Activated CD8-positive, alpha-beta memory T cell treated with anti-CD3 and anti-CD28 coated beads, Interleukin-2, amount 50 U/mL, for 1 hour (primary cell): Measurements from ENCODE around the gene NR6A1.
"Not testable (repeated sequence)": the region's sequence is repeated elsewhere in the genome, so short reads cannot be mapped to it uniquely, and the experiment has no call there.

Experiments
- DNase-seq: peaks from one replicate; pipeline ENCODE4 v3.0.0-alpha.2; 2020; ENCODE audit errors: extremely low read depth

NR6A1 gene

DNA sequence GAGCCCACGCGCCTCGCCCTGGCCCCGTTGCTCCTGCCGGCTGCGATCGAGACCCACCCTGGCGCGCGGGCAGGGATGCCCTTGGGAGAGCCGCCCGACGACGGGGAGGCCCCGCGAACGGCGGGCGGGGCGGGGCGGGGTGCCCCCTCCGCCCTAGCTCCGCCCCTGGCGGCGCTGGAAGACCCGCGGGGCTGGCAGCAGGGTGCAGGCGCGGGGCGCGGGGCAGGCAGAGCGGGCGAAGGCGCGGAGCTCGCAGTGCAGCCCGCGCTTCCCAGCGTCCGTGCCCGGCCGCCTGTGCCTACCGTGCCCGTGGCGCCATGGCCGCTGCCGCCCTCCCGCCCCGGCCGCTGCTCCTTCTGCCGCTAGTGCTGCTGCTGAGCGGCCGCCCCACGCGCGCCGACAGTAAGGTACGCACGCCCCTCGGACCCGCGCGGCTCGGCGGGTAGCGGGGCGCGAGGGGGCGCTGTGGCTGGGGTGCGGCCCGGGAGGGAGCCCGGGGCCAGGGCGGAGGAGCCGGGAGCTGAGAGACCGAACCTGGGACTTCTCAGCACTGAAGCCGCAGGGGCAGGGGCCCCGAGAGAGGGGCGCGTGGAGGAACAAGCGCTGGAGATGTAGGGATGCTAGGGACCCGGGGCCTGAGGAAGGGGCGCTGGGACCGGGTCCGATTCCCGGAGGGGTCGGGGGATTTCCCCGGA lies 6.0 kb upstream of the NR6A1 start, which contains the start of gene OLFML2A:
Gene OLFML2A (plus strand): TSS at position 180 of the 695 bp plus-strand sequence. CDS start 138 bp downstream, at position 318.
- no peak for DNase-seq

DNA sequence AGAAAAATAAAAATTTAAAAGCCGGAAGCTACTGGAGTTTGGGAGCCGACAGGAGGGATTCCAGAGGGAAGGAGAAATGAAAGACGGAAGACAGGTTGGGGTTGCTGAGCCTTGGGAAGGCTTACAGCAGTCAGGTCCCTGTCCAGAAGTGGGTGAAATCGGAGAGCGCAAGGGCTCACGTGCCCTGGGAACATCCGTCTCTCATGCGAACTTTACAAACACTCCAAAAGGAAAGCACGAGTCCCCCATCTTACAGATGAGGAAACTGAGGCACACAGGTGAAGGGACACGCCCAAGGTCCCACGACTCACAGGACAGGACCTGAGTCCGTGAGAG lies 5.5 kb upstream of the NR6A1 start:
- no peak for DNase-seq

DNA sequence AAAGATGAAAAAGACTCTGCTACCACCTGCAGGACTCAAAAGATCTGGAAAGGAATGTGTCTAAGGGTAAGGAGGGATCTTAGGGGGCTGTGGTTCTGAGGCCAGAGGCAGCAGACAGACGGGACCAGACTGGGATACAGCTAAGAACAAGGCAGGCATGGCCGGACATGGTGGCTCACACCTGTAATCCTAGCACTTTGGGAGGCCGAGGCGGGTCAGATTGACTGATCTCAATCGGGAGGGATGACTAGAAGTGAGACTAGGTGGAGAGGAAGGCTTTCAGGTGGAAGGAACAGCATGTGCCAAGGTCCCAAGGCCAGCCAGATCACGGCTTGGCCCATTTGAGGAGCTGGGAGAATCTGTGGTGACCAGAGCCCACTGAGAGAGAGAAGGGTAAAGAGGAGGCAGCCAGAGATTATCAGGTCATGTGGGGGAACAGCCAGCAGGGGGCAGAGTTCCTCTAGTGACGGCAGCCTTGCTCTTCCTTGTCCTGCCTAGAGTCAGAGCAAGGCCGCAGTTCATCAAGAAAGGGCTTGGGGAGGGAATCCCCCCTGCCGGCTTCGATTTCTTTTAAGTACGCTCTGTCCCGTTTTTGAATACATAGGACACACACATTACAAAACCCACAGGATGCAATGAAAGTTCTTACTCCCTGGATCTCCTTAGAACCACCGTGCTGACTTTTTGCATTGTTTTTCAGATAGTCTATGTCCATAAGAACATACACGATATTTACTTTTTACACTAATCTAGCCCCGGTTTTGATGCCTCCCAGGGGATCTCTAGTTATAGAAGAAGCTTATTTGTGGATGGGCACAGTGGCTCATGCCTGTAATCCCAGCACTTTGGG lies 3.2 kb upstream of the NR6A1 start:
- peak; percentile 29 for DNase-seq

DNA sequence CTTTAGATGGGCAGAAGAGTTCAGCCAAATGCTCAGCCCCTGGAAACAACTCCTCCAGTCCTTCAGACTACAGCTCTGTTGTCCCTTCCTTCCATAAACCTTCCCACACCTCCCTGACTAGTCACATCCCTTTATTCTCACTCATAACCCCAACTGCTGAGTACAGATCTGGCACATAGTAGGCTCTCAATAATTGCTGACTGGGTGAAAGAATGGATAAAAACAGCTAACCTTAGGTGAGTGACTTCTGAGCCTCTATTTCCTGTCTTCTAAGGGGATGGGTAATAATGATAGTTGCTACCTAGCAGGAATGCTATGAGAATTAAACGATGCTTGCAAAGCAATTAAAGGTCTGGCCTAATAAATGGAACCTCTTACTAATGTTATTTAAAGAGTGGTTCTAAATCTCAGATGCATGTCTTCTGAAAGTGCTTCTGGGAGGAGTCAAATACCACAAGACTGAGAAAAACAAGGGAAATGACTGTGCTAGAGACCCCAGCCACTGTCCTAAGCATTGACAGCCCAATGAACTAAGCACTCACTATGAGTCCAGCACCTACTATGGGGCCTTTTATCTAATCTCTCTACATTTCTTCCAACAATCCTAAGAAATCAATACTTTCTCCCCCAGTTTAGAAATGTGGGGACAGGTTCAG lies 2.5 kb upstream of the NR6A1 start:
- no peak for DNase-seq

DNA sequence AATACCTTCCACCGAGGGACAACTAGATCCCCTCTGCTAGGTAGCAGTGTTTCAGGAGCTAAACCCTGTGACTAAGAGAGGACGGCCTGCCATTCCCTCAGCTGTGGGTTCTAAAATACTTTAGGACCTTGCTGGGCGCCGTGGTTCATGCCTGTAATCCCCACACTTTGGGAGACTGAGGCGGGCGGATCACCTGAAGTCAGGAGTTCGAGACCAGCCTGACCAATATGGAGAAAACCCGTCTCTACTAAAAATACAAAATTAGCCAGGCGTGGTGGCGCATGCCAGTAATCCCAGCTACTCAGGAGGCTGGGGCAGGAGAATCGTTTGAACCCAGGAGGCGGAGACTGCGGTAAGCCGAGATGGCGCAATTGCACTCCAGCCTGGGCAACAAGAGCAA lies 1.8 kb upstream of the NR6A1 start:
- not testable (repeated sequence) for DNase-seq

DNA sequence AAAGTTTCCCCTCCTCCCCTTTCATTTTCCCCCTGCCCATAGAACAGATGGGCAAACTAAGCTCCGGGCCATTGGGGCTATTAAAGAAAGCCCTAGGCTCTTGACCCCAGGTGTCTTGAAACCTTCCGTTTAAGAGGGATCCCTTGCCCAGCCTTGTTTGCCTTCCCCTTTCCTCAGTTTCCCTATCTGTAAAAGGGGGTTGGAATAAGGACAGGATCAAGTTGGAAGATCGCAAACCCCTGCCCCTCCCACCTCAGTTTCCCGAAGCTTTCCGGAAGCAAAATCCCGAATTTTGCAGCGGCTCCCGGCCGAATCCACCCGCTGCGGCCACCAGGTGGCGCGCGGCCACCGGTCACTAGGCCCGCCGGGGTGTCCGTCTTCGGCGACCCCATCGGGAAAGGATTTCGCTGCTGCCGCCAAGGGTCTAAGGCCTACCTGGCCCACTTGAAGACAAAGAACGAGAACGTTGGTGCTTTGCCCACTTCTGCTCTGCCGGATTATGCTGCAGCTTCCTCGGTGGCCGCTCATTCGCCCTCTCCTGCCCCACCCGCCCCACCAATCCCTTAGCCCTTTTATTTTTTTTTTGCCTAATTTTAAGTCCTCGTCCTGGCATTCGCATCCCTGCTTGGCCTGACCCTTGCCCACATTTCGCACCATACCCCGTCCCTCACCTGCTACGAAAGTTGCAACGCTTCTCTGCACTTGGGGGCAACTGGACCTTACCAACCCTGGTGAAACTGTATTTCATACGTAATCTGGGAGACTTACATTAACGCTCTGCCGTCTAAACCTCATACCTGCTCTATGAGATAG lies 962 bp upstream of the NR6A1 start:
- DNase-seq: no peak

DNA sequence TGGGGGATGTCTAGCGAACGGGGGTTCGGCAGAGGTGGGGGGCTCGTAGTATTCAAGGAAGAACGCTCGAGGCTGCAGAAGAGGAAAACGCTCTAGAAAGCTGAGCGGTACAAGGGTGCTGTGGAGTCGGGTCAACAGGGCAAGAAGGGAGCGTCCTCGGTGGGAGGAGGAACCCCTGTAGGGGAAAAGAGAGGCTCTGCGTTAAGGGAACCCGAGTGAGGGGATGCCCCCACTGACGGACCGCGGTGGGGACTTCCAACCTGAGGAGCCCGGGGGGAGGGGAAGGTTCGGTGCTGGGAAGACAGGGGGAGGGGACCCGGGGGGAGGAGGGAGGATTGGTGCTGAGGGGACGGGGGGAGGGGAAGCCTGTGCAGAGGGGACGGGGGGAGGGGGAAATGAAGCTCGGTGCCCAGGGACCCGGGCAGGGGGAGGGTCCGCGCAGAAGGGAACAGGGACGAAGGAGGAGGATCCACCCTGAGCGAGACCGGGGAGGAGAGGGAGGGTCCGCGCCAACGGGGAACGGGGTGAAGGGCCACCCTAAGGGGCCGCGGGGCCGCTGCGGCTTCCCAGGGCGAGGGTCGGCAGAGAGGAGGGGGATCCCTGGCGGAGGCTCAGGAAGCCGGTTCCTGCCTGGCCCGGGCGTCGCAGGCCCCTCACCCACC lies 621 bp downstream of the NR6A1 start:
- no peak for DNase-seq

DNA sequence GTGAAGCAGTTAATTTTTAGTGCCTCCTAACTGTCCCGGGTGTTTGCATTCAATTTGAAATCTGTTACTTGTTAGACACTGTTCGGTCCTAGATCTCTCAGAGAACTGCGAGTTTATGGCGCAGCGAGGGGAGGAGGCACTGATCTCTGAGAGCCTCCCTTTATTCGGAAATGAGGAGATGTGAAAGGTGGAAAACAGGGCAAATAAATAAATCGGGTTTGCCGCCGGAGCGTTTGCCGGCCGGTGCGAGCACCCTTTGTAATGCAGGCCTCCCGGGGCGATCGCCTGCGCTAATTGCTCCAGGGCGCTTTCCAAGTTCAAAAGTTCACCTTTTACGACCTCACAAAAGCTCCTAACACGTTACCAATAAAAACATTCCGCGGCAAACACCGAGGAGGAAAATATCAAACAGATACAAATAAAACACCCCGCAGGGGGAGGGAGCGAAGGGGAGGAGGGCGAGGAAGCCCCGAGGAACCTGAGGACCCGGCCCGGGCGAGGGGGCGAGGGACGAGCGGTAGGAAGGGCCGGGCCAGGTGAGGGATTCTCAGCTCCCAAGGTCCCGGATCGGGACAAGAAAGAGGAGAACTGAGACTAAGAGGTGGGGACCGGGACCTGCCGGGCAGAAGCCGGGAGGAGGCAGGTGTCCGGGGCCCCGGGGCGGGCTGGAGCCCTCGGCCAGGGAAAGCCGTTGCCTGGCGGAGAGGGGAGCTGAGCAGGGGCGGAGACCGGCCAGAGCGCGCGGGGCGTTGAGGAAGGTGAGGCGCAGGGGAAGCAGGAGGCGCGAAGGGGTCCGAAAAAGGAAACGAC lies 1.4 kb downstream of the NR6A1 start:
- DNase-seq: no peak

DNA sequence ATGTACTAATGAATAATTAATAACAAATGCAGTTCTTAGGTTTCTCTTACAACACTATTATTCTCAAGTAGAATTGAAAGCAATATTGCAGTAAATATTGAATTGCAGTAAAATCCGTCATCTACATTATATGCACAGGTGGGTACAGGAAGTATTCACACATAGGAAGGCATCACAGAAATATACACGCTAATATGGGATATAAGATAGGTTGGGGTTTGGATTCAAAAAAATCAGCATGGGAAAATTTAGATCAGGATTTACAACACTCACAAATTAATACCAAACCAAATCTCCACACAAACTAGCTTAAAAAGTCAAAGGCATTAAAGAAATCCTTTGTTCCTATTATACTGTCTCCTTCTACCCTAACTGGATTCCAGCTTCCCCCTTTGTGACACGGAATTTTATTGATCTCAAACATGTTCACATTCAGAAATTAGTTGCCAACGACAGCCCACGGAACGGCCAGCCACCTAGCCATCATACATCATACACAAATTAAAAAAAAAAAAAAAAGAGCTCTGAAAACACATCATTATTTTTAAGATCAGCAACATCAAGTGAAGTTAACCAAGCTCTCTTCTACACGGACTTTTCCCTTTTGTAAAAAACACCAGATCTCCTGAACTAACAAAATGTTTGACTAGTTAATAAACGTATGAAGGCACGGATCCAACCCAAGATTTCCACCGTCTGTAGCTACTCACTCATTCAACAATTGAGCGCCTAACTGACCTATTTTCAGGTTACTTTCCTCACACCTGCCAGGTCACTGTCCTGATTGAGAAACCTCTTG lies 2.2 kb downstream of the NR6A1 start:
- no peak for DNase-seq

DNA sequence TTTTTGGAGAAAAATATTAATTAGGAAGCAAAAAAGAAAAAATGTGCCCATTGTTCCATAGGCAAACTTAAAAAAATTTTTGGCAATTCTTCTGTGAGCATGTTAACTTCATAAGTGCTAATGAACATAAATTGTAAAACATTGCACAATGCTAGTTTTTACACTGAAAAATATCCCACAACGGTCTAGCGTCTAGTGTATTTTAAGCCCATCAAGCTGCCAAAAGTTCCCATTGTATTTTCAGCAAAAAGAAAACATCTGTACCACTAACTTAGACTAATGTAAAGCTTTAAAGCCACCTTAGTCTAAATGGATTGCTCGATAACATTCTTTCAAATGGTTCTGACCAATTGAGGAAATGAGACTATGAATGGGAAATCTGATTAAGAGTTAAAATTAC lies 2.8 kb downstream of the NR6A1 start:
- no peak for DNase-seq

DNA sequence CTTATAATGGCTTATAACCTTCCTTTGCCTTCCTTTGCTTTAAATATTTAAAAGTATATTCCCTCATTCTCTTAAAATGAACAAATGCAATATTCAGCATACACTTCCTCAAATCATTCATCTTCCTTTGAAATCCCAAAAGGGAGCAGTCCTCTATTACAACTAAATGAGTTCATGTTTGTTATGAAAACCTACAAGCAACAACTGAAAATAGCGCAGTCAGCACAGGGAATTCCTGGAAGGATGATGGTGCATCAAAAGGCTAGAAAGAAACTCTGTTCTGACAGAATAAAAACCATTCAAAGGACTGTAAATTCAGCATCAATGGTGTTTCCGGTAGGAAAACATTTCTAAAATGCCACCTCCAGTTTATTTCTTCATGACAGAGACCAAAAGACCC lies 3.3 kb downstream of the NR6A1 start:
- DNase-seq: no peak

DNA sequence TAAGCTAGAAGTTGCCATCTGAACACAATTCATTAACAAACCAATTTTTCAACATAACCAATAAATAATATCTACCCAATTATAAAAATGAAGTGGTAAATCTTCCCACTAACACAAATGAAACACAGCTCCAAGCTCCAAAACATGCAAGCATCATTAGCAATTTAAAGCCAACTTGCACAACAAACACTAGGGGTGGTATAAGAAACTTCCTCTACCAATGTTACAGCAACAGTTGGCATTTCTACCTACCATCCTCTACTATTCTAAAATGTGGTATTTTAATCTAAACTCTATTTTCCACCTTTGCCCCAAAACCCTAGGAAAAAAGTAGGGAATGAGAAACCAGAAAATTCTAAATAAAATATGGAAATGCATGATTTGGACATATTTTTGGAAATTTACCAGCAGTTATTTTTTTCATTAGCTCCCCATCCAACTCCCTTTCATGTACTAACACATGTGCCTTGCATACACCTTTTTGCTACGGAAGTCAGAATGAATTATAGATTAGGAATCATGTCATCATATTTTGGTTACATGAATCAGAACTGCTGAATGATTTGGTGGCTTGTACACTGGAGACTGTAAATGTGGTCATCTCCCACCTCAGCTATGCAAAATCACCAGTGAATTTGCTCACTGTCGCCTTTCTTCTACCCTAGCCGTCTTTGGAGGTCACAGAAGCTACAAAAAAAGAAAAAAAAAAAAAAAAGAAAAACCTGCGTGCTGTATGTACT lies 4.1 kb downstream of the NR6A1 start:
- DNase-seq: no peak

DNA sequence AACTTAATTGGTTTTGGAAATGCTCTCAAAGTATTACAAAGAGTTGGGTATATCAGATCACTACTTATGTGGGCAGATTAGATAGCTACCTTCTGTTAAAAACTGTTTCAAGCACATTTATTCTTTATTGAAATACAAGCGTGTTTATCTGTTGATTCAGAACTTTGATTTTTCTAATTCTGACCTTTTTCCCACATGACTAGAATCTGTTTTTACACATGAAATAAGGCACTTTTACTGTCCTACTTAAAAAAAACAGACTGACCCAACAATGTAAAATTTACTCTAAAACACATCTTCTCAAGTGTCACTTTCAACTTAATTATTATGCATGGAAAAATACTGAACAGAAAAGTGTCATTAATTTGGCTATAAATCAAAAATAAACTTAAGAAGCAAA lies 4.8 kb downstream of the NR6A1 start:
- no peak for DNase-seq

DNA sequence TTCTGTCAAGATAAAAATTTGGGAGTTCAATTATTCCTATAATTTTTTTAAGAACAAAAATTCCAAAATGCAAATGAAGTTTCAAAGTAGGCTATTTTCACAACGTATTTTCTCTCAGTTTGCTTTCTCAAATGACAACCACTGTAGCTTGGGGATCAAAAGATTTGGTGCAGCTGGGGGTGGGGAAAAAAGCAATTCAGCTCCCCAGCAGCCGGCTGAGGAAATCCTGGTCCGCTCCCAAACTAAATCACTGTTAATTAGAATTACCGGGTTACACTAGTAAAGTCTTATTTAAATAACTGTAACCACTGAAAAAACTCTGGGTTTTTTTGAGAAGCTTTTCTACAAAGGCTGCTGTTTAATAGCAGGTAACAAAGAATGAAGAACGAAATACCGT lies 5.7 kb downstream of the NR6A1 start:
- no peak for DNase-seq

DNA sequence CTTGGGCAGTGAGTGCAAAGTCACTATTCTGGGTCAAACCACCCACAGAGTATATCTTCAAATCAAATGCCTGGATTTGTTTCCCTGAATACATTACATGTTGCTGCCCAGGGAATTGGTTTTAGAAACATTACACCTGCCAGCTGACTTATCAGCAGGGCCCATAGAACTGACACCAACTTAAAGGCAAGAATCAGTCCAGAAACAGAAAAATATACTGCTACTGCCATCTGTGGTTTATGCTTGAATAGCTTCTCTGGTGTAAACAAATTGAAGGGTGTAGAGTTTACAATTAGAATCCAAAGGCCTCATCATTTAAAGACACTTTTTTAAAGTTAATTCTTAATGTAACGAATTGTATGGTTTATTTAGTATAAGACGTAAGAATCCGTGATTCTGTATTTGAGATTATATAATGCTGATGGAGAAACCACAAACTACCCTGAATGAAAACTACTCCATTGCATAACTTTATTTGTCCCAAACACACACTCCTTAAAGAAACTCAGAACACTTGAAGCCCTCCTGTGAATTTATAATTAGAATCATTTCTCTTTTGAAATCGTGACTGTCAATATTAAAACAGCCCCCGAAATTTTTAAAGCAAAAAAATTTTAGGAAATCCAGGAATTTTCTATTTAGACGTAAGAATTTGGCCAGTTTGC lies 6.2 kb downstream of the NR6A1 start:
- DNase-seq: no peak

DNA sequence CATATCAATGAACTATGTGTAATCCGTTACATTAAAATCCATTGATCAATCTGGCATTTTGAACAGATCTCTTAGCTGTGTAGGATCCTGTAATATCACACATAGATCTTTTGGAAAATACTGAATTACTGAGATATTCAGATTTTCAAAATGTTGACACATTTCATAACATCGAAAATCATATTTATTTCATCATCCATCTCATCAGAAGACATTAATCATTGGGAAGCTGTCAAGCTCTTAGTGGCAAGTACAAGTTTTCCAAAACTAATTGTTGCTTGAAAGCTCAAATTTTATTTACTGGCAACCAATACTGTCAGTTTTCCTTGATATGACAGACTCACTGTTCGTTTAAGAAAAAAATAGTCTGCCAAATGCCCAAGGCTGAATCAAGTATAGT lies 8.5 kb downstream of the NR6A1 start:
- DNase-seq: no peak

DNA sequence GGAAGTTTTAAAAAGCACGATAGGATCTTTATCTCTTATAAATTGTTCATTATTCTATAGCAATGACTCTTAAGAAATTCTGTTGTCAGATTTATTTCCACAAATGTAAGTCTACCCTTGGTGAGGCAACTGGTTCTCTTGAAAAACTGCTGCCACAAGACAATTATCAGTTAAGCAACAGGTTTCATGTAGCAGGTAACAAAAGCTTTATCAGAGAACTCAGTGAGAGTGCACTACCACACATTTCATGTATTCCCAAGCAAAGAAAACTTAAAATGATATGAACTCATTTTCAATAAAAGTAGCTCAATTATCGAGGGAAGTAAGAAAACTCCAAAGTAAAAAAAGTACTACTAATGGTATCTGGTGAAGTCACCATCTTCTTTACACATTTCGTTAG lies 9.4 kb downstream of the NR6A1 start:
- DNase-seq: no peak

DNA sequence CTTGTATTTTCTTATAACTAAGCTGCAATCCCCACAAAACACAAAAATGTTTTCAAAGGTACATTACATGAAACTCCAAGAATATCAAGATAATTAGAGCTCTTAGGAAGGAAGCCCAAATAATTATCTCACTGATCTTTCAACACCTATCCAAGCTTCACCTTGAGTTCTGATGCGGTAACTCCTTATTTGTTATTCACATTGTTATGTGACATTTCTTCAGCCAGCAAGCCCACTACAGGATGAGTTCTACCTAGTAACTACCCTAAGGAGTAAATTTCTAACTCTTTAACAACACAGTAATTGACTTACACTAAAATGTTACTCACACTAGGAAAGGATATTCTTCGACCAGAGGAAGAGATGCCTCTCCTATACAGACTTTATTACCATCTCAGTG lies 9.9 kb downstream of the NR6A1 start:
- DNase-seq: no peak

DNA sequence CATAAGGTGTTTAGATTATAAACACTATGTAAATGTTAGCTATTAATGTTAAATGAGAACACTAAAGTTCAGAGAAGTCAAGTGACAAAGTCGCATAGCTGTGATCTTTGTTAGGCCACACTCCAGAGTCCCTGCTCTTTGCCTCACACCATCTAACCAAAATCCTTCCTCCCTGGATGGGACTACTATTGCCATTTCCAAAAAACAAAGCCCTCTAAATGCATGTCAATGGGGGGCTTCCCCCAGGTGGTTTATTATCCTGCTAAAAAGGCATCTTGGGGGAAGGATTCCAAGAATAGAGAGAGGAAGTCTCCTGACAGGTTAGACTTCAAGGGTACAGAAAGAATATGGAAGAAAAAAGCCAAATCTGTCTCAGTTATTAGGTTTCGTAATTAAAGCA lies 10.4 kb downstream of the NR6A1 start:
- no peak for DNase-seq
